MCF 10A (cell line): Measurements from ENCODE around the gene PCNX3. TPM values are rescaled to one million over a fixed set of nuclear protein-coding genes. Genes with fewer than 3 reads are reported as not detected.
"Not testable (repeated sequence)": the region's sequence is repeated elsewhere in the genome, so short reads cannot be mapped to it uniquely, and the experiment has no call there.

ENCODE experiments used
- BruUV-seq: library from RNA; stranded (reverse); fragments of 400-500 nt; replicated peaks from 2 replicates; lab custom pipeline; 2021; lab: Mats Ljungman, UMichigan
- CTCF ChIA-PET: fragments of 300-600 bp; sonication (Branson Sonifier 250); formaldehyde crosslinking; extraction: SDS; loops from one replicate; lab custom pipeline; 2021; ENCODE audit warnings: antibody characterized with exemption, inconsistent platforms; lab: Yijun Ruan, JAX
- POLR2A ChIA-PET: fragments of 300-600, 350-650 bp; sonication (Branson Sonifier 250); formaldehyde crosslinking; extraction: SDS; loops from one replicate; lab custom pipeline; 2020; ENCODE audit warnings: antibody characterized with exemption, inconsistent platforms; lab: Yijun Ruan, JAX
- DNase-seq: peaks from one replicate; pipeline ENCODE4 v3.0.0-alpha.2; 2018; ENCODE audit not compliant: unreplicated experiment
- H3K27ac Mint-ChIP-seq: one replicate; pipeline ENCODE4 v1.8.0; 2022; ENCODE audit warnings: mild to moderate bottlenecking, low read depth, mixed read lengths; ENCODE audit not compliant: unreplicated experiment
- H3K27me3 Mint-ChIP-seq: one replicate; pipeline ENCODE4 v1.8.0; 2022; ENCODE audit warnings: mixed read lengths; ENCODE audit not compliant: insufficient read depth, unreplicated experiment
- H3K36me3 Mint-ChIP-seq: one replicate; pipeline ENCODE4 v1.8.0; 2022; ENCODE audit warnings: mild to moderate bottlenecking, moderate library complexity, mixed read lengths; ENCODE audit not compliant: insufficient read depth, unreplicated experiment
- H3K4me1 Mint-ChIP-seq: one replicate; pipeline ENCODE4 v1.8.0; 2022; ENCODE audit warnings: mixed read lengths; ENCODE audit not compliant: insufficient read depth, unreplicated experiment
- H3K4me3 Mint-ChIP-seq: one replicate; pipeline ENCODE4 v1.8.0; 2022; ENCODE audit warnings: mild to moderate bottlenecking, moderate library complexity, mixed read lengths; ENCODE audit not compliant: unreplicated experiment
- H3K9me3 Mint-ChIP-seq: one replicate; pipeline ENCODE4 v1.8.0; 2022; ENCODE audit warnings: mixed read lengths; ENCODE audit not compliant: unreplicated experiment
- CTCF ChIP-seq: fragments of 200-600 bp; IDR thresholded peaks from one replicate; pipeline ENCODE4 v1.8.0; 2022; ENCODE audit warnings: antibody characterized with exemption, mild to moderate bottlenecking; ENCODE audit not compliant: unreplicated experiment
- intact Hi-C: fragments of 100-400 bp; cut with micrococcal nuclease; formaldehyde crosslinking; loops from 2 replicates; pipeline ENCODE4 v1.14.1; 2022
- total RNA-seq: library from RNA; stranded (reverse); gene quantifications from 2 replicates; pipeline ENCODE4 v1.2.3, GENCODE V29; 2022

The PCNX3 gene
- total RNA-seq, 1 experiment from 2014 or later: 40.9 TPM

GRCh38 chr11:65658174-65659021 is 42.8 kb downstream of the PCNX3 start:
- no peak for TF ChIP-seq CTCF
- Mint-ChIP-seq H3K27ac (peak overlapping the region; percentile 6), H3K9me3 (no peaks in the 10 kb centered on the region), H3K4me3 (no peak overlapping the region), H3K4me1 (peaks cover 14% of the 10 kb centered on the region), H3K36me3 (peaks cover 68% of the 10 kb centered on the region), H3K27me3 (no peaks in the 10 kb centered on the region)
- CTCF ChIA-PET: interaction anchor here (0.6 to 1.1 kb wide), 6 partner anchors 31 to 241 kb away, joined by 3 read pairs; no protein-coding TSS in a partner anchor
- BruUV-seq: no TSS peak
- POLR2A ChIA-PET: interaction anchor here (0.6 to 1.9 kb wide), 3 partner anchors 14 to 681 kb away, joined by 3 to 5 read pairs (median 5); partner anchors contain the start of gene PCNX3
- no peak for DNase-seq
- intact Hi-C loops: no loop called here

- Mint-ChIP-seq H3K9me3 (no peaks in the 10 kb centered on the region), H3K27ac (peak overlapping the region; percentile 91), H3K27me3 (no peaks in the 10 kb centered on the region), H3K36me3 (peaks cover 64% of the 10 kb centered on the region), H3K4me1 (peaks cover 17% of the 10 kb centered on the region), H3K4me3 (peak overlapping the region; percentile 38)
- CTCF ChIA-PET: interaction anchor here (1.2 kb wide), 1 partner anchor 11 kb away, joined by 3 read pairs; no protein-coding TSS in a partner anchor
- POLR2A ChIA-PET: interaction anchor here (0.6 to 3.6 kb wide), 3 partner anchors 8 to 60 kb away, joined by 3 to 71 read pairs (median 3); no protein-coding TSS in a partner anchor
- no peak for DNase-seq
- TF ChIP-seq CTCF: no peak
- intact Hi-C loops: loop anchor here (5.0 kb wide), 1 partner anchor 257 kb away; the partner anchor contains the start of genes C11orf68 and DRAP1
- no TSS peak for BruUV-seq
These were observed 44.5 kb downstream of the PCNX3 start for GRCh38 chr11:65660038-65660437.

GRCh38 chr11:65660908-65661307 is 45.3 kb downstream of the PCNX3 start:
- Mint-ChIP-seq H3K4me3 (peak overlapping the region; percentile 74), H3K4me1 (peaks cover 17% of the 10 kb centered on the region), H3K36me3 (peaks cover 56% of the 10 kb centered on the region)
- BruUV-seq, H3K27me3 Mint-ChIP-seq, H3K9me3 Mint-ChIP-seq, H3K27ac Mint-ChIP-seq, DNase-seq: not testable (repeated sequence)
- ChIA-PET POLR2A (interaction anchor here (0.6 to 3.6 kb wide), 6 partner anchors 9 to 1767 kb away, joined by 3 to 71 read pairs (median 3); partner anchors contain the start of genes MAP3K11, PCNX3 and RPS6KB2), CTCF (interaction anchor here (0.6 to 1.1 kb wide), 3 partner anchors 171 to 240 kb away, joined by 3 to 4 read pairs (median 3); no protein-coding TSS in a partner anchor)
- intact Hi-C loops: loop anchor here (5.0 kb wide), 1 partner anchor 256 kb away; the partner anchor contains the start of genes C11orf68 and DRAP1

GRCh38 chr11:65661599-65662246 is 46.1 kb downstream of the PCNX3 start:
- Mint-ChIP-seq H3K36me3 (peaks cover 48% of the 10 kb centered on the region), H3K9me3 (no peaks in the 10 kb centered on the region), H3K27me3 (no peaks in the 10 kb centered on the region), H3K27ac (peak overlapping the region; percentile 73), H3K4me1 (peaks cover 16% of the 10 kb centered on the region), H3K4me3 (peak overlapping the region; percentile 74)
- ChIA-PET CTCF (interaction anchor here (0.6 to 1.2 kb wide), 5 partner anchors 8 to 240 kb away, joined by 3 to 5 read pairs (median 3); partner anchors contain the start of gene KAT5), POLR2A (interaction anchor here (0.7 to 3.6 kb wide), 9 partner anchors 10 to 1766 kb away, joined by 3 to 71 read pairs (median 12); partner anchors contain the start of genes CCDC85B, KAT5, MAP3K11 and PCNX3)
- BruUV-seq: no TSS peak
- intact Hi-C loops: loop anchor here (5.0 kb wide), 1 partner anchor 256 kb away; the partner anchor contains the start of genes C11orf68 and DRAP1
- DNase-seq: no peak
- no peak for TF ChIP-seq CTCF
